ENCODE data around the gene ABHD12.

ABHD12 gene

DNA sequence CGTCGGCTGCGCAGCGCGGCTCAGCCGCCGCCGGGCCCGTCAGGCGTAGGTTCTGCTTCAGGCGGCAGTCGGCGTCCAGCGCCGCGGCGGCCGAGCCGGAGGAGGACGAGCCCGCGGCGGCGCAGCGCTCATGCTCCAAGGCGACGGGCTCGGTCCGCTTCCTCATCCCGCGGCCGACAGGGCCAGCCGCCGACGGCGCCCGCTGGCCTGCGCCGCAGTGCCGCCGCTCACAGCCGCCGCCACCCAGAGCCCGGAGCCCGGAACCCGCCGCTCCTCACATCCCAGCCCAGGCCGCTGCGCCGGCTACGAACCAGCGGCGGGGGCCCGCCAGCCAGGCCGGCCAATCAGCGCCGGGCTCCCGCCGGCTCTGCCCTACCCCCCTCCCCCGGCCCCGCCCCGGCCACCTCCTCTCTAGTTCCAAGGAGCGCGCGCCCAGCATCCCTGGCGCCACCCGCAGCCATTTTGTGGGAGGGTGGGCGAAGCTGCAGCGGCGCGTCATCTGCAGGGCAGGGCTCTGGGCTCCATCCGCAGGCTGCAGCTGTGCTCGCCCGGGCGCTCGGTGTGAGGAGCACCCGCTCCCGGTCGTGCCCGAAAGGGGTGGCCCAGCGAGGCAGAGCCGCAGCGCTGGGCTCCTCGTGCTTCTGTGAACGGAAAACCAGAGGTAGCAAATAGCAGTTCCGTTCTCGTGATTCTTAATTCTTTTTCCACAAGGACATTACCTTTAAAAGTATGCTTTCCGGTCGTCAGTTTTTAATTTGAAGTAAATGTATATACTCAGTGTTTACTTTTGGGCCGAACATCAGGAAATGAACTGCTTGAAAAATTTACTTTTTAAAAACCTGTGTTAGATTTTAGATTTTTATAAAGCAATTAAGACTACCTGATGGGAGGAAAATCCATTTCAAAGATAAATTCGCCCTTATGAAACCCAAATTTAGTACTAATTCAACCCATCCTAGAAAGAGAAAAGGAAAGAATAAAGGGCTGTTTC, at the start of gene ABHD12:
TSS of gene ABHD12 (minus strand) at position 298 of the 991 bp plus-strand sequence. CDS start at position 166, 132 bp downstream.
- peak; percentile 86 for DNase-seq (ENCODE audit: low read depth)
- H3K4me3 ChIP-seq (ENCODE audit: low read length), result peak within 1 kb of the TSS; percentile 81
- no peak for TF ChIP-seq CTCF (conservative IDR thresholded peaks at IDR 0.05; ENCODE audit: low read depth, low read length)

DNA sequence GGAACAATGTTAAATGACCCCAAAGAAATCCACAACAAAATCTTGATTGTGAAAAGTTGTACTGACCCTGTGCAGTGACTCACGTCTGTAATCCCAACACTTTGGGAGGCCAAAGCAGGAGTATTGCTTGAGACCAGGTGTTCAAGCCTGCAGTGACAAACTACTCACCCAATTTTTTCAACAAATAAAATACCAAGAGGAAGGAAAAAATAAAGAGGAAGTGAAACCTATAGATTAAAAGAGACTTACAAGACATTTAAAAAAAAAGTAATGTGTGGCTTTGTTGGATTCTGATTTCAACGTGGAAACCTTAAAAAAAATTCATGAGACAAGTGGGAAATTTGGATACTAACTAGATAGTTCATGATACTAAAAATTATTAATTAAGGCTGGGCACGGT, 48.7 kb upstream of the ABHD12 start:
- TF ChIP-seq CTCF (conservative IDR thresholded peaks at IDR 0.05; ENCODE audit: low read depth, low read length), result no peak
- DNase-seq (ENCODE audit: low read depth), result no peak

DNA sequence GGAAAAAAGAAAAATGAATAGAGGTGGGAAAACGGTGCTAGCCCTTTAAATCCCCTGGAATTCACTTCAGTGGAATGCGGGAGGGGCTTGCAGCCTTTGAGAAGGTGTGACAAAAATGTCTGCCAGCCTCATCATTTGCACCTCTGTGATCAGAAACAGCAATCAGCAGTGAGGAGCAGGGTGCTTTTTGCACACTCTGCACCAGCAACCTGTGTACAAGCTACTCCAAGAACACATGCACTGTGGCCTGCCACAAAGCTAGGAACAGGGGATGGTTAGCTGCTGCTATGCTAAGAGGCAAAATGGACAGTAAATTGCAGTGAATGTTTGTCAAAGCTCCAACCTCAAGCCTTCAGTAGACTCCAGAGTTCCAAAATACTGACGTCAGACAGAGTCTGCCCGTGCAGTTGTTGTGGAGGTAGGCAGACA, 46.5 kb upstream of the ABHD12 start:
- DNase-seq (ENCODE audit: low read depth), result no peak
- H3K4me3 ChIP-seq (ENCODE audit: low read length), result peak overlapping the region; percentile 2
- TF ChIP-seq CTCF (conservative IDR thresholded peaks at IDR 0.05; ENCODE audit: low read depth, low read length), result no peak

More for the DNA sequence above, 48.7 kb upstream of the ABHD12 start:
- H3K4me3 ChIP-seq (ENCODE audit: low read length), result no peak overlapping the region

- no peak for DNase-seq (ENCODE audit: low read depth)
- no peak overlapping the region for H3K4me3 ChIP-seq (ENCODE audit: low read length)
- no peak for TF ChIP-seq CTCF (conservative IDR thresholded peaks at IDR 0.05; ENCODE audit: low read depth, low read length)
These were observed 33.9 kb upstream of the ABHD12 start for GRCh38 chr20:25424536-25424935.

DNA sequence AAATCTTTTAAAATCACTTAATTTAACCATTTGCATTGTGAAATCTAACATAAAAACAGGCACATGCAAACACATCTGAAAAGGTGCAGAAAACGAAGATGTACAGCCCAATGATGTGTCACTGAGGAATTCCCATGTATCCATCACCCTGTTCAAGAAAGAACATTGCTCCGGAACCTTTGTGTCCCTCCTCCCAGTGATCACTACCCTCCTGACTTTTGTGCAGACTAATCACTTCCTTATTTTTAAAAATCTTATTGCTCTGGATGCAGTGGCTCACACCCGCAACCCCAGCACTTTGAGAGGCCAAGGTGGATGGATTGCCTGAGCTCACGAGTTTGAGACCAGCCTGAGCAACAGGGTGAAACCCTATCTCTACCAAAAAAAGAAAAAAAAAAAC, 31.4 kb upstream of the ABHD12 start:
- no peak for DNase-seq (ENCODE audit: low read depth)
- H3K4me3 ChIP-seq (ENCODE audit: low read length), result no peak overlapping the region
- TF ChIP-seq CTCF (conservative IDR thresholded peaks at IDR 0.05; ENCODE audit: low read depth, low read length), result no peak

DNA sequence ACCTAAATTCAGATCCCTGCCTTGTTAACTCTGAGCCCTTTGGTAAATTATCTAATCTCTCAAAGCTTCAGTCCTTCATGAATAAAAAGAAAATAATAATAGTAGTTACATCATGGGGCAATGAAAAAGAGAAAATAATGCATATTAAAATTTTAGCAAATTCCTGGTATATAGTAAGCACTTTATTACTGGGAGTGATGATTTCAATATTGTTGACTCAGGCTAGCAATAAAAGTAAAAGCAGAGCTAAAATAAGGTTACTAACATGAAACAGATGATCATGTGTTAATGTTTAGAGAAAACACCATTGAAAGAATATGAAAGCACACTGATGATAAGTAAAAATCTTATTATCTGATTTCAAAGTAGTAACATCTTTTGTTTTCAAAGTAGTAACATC, 30.5 kb upstream of the ABHD12 start:
- DNase-seq (ENCODE audit: low read depth), result no peak
- no peak for TF ChIP-seq CTCF (conservative IDR thresholded peaks at IDR 0.05; ENCODE audit: low read depth, low read length)

GRCh38 chr20:25418776-25419175, 28.1 kb upstream of the ABHD12 start:
- no peak for TF ChIP-seq CTCF (conservative IDR thresholded peaks at IDR 0.05; ENCODE audit: low read depth, low read length)
- no peak overlapping the region for H3K4me3 ChIP-seq (ENCODE audit: low read length)
- DNase-seq (ENCODE audit: low read depth), result no peak

More for the DNA sequence above, 30.5 kb upstream of the ABHD12 start:
- no peak overlapping the region for H3K4me3 ChIP-seq (ENCODE audit: low read length)

All from retinal pigment epithelial cell (primary cell).